Smooth muscle cell (in vitro differentiated cells): ENCODE data around the gene NPHP4. TPM values are rescaled to one million over a fixed set of nuclear protein-coding genes. Genes with fewer than 3 reads are reported as not detected.
A peak's percentile ranks its signal among the peaks of the same experiment; 100 is the strongest.

ENCODE experiments used
- DNase-seq: peaks from one replicate; lab custom pipeline; 2025; ENCODE audit not compliant: unreplicated experiment; lab: John Stamatoyannopoulos, UW
- H2AFZ ChIP-seq: fragments of 200-600 bp; sonication (generic); 2 replicates; pipeline ENCODE4 v1.6.0; 2016; ENCODE audit warnings: antibody characterized with exemption, low read depth, mild to moderate bottlenecking
- H3F3A ChIP-seq: fragments of 200-600 bp; sonication (generic); 2 replicates; pipeline ENCODE4 v1.6.0; 2017; ENCODE audit warnings: antibody characterized with exemption, low read depth
- H3K27ac ChIP-seq: fragments of 200-600 bp; sonication (generic); 2 replicates; pipeline ENCODE4 v1.5.1; 2016; ENCODE audit warnings: low read depth, mild to moderate bottlenecking
- H3K27me3 ChIP-seq: fragments of 200-600 bp; sonication (generic); 2 replicates; pipeline ENCODE4 v1.6.1; 2016; ENCODE audit warnings: low read depth, mild to moderate bottlenecking
- H3K36me3 ChIP-seq: fragments of 200-600 bp; sonication (generic); 2 replicates; pipeline ENCODE4 v1.5.1; 2016; ENCODE audit warnings: low read depth
- H3K4me1 ChIP-seq: fragments of 200-600 bp; sonication (generic); 2 replicates; pipeline ENCODE4 v1.5.1; 2016; ENCODE audit warnings: low read depth
- H3K4me2 ChIP-seq: fragments of 200-600 bp; sonication (generic); 2 replicates; pipeline ENCODE4 v1.6.0; 2016; ENCODE audit warnings: mild to moderate bottlenecking
- H3K4me3 ChIP-seq: fragments of 200-600 bp; sonication (generic); 2 replicates; pipeline ENCODE4 v1.5.1; 2016; ENCODE audit warnings: mild to moderate bottlenecking
- H3K79me2 ChIP-seq: fragments of 200-600 bp; sonication (generic); 2 replicates; pipeline ENCODE4 v1.6.0; 2016; ENCODE audit warnings: low read depth, mild to moderate bottlenecking
- H3K9ac ChIP-seq: fragments of 200-600 bp; sonication (generic); 2 replicates; pipeline ENCODE4 v1.6.0; 2016; ENCODE audit warnings: low read depth
- H3K9me3 ChIP-seq: fragments of 200-600 bp; sonication (generic); replicated peaks from 2 replicates; pipeline ENCODE4 v1.5.1; 2016; ENCODE audit warnings: low read depth
- H4K20me1 ChIP-seq: fragments of 200-600 bp; sonication (generic); 2 replicates; pipeline ENCODE4 v1.6.0; 2016; ENCODE audit warnings: low read depth
- WGBS: methylation state at CpG from one replicate; pipeline ENCODE4 v1.1.7; 2016; ENCODE audit warnings: low lambda C conversion rate; 5-methylcytosine and 5-hydroxymethylcytosine counted together
- polyA plus RNA-seq: library from polyadenylated mRNA; unstranded; fragments of >200 nt; fragmentation: Nextera tagmentation; extraction: Ambion mirVana; gene quantifications from 2 replicates; pipeline ENCODE4 v1.2.1, GENCODE V29; 2016
- total RNA-seq: library from RNA; depleted of rRNA; stranded (reverse); fragments of >200 nt; gene quantifications from 2 replicates; pipeline ENCODE4 v1.2.3, GENCODE V29; 2014
- TF ChIP-seq, protein P1 (sequence below): fragments of 200-600 bp; sonication (generic); IDR thresholded peaks from 2 replicates; pipeline ENCODE4 v1.5.1; 2017; ENCODE audit warnings: borderline replicate concordance, mild to moderate bottlenecking, antibody characterized with exemption; ENCODE audit not compliant: insufficient read depth, poor library complexity, severe bottlenecking

Gene NPHP4
- total and polyA plus RNA-seq, 2 experiments from 2014 or later: 5.4 to 8.4 TPM

DNA sequence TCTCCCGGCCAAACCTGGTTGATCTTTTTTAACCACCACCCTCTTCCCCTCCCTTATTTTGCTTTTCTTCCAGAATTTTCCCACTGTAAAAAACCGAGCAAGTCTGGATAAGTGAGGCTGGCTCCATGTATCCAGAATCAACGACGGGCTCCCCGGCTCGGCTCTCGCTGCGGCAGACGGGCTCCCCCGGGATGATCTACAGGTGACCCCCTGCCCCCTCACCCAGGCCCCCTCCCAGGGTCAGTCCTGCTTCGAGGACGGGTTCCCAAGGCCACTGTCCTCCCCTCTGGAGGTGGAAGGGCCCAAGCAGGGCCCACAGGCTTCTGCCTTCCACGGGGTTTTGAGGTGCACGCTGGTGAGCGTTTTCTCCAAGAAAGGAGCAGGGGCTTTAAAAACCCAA is 48.2 kb upstream of the NPHP4 start:
- Histone ChIP-seq H2AFZ (no peak overlapping the region), H3K79me2 (no peaks in the 10 kb centered on the region), H3K4me1 (no peaks in the 10 kb centered on the region), H3F3A (no peaks in the 10 kb centered on the region), H3K4me3 (no peak overlapping the region), H3K27me3 (no peaks in the 10 kb centered on the region), H3K36me3 (no peaks in the 10 kb centered on the region), H3K27ac (no peak overlapping the region), H4K20me1 (no peaks in the 10 kb centered on the region), H3K4me2 (no peak overlapping the region), H3K9ac (no peak overlapping the region), H3K9me3 (no peaks in the 10 kb centered on the region)
- WGBS: 93% methylated on average over 15 of the region's 15 CpGs
- DNase-seq: no peak
- TF ChIP-seq, protein P1, sequence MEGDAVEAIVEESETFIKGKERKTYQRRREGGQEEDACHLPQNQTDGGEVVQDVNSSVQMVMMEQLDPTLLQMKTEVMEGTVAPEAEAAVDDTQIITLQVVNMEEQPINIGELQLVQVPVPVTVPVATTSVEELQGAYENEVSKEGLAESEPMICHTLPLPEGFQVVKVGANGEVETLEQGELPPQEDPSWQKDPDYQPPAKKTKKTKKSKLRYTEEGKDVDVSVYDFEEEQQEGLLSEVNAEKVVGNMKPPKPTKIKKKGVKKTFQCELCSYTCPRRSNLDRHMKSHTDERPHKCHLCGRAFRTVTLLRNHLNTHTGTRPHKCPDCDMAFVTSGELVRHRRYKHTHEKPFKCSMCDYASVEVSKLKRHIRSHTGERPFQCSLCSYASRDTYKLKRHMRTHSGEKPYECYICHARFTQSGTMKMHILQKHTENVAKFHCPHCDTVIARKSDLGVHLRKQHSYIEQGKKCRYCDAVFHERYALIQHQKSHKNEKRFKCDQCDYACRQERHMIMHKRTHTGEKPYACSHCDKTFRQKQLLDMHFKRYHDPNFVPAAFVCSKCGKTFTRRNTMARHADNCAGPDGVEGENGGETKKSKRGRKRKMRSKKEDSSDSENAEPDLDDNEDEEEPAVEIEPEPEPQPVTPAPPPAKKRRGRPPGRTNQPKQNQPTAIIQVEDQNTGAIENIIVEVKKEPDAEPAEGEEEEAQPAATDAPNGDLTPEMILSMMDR: no peak

DNA sequence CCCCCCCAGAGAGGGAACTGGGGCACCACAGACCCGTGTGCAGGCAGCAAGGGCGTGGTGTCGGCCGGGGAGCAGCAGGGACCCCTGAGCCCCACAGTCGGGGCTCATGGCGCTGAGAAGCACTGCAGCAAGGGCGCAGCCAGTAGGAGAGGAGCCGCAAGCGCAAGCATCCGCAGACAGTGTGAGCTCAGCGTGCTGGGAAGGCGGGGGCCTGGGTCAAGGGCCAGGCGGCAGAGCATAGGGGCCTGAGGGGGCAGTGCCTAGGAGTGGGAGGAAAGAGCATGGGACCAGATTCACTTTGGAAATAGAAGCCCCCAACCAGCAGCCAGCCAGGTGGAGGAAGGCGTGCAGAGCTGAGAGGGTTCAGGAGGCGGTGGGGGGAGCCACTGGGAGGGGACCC is 46.8 kb upstream of the NPHP4 start:
- Histone ChIP-seq H3K4me1 (no peaks in the 10 kb centered on the region), H3K9ac (no peak overlapping the region), H3K4me3 (no peak overlapping the region), H2AFZ (no peak overlapping the region), H3K27me3 (peaks cover 8% of the 10 kb centered on the region), H4K20me1 (no peaks in the 10 kb centered on the region), H3K79me2 (no peaks in the 10 kb centered on the region), H3K4me2 (no peak overlapping the region), H3K9me3 (no peaks in the 10 kb centered on the region), H3F3A (no peaks in the 10 kb centered on the region), H3K36me3 (no peaks in the 10 kb centered on the region), H3K27ac (no peak overlapping the region)
- WGBS: 93% methylated on average over 14 of the region's 15 CpGs
- TF ChIP-seq, protein P1: no peak
- DNase-seq: no peak

DNA sequence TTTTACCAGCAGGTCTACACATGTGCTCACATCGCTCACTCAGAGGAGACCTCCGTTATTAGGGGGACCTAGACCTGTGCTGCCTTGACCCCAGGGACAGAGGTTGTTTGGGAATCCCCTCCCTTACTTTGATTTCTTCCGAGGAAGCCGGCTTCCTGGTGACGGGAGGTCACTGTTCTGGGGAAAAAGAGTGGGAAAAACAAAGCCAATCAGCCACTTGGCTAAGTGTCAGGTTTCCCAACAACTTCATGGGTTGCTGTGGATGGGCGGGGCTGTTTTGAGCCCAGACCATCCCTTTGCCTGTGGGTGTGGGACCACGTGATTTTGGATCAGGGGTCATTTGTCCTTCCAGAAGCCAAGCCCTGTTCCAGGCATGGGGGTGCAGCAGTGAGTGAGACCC is 46.4 kb upstream of the NPHP4 start:
- Histone ChIP-seq H3K27ac (no peak overlapping the region), H3K4me1 (no peaks in the 10 kb centered on the region), H3K36me3 (no peaks in the 10 kb centered on the region), H3K79me2 (no peaks in the 10 kb centered on the region), H3K27me3 (peaks cover 12% of the 10 kb centered on the region), H4K20me1 (no peaks in the 10 kb centered on the region), H3K4me3 (no peak overlapping the region), H3K9me3 (no peaks in the 10 kb centered on the region), H3K9ac (no peak overlapping the region), H2AFZ (no peak overlapping the region), H3F3A (no peaks in the 10 kb centered on the region), H3K4me2 (no peak overlapping the region)
- DNase-seq: no peak
- TF ChIP-seq, protein P1: no peak
- 82% methylated on average over 7 of the region's 7 CpGs for WGBS

DNA sequence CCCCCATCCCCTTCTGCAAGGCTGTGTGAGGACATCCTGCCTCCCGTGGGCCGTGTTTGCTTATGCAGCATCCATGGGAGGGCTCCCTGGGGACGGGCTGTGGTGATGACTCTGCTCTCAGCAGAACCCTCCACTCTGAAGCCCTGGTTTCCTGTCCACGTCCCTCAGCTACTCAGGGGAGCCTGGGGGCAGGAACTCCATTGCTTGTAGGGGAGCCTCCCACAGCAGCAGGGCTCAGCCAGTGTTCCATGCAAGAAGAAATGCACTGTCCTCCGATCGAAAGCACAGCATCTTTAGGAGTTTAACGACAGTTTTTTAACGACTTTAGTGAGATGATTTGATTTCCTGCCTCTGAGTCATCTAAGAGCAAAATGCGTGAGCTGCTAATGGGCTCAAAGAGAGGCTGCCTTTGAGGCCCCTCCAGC is 45.1 kb upstream of the NPHP4 start:
- no peak overlapping the region for H3K9ac ChIP-seq
- no peaks in the 10 kb centered on the region for H3K79me2 ChIP-seq
- H4K20me1 ChIP-seq: no peaks in the 10 kb centered on the region
- no peaks in the 10 kb centered on the region for H3K4me1 ChIP-seq
- DNase-seq: peak; percentile 6
- H3K36me3 ChIP-seq: no peaks in the 10 kb centered on the region
- H3K27me3 ChIP-seq: peaks cover 17% of the 10 kb centered on the region
- H3K4me3 ChIP-seq: no peak overlapping the region
- TF ChIP-seq, protein P1: no peak
- no peaks in the 10 kb centered on the region for H3K9me3 ChIP-seq
- peak overlapping the region; percentile 51 for H3K4me2 ChIP-seq
- H3F3A ChIP-seq: no peaks in the 10 kb centered on the region
- WGBS: 6% methylated on average over 9 of the region's 9 CpGs
- H2AFZ ChIP-seq: no peak overlapping the region
- H3K27ac ChIP-seq: no peak overlapping the region
